T-helper 17 cell (primary cell): ENCODE results near the gene DARS2. TPM values are rescaled to one million over a fixed set of nuclear protein-coding genes. Genes with fewer than 3 reads are reported as not detected.
A peak's percentile ranks its signal among the peaks of the same experiment; 100 is the strongest.
"Not testable (repeated sequence)": the region's sequence is repeated elsewhere in the genome, so short reads cannot be mapped to it uniquely, and the experiment has no call there.

Experiments used
- ATAC-seq: fragments of 150-1000 bp; cut with Tn5 transposase; 2 replicates; pipeline ENCODE4 v1.10.0; 2021; ENCODE audit warnings: mild to moderate bottlenecking, moderate library complexity
- DNase-seq, 3 donors: peaks; one replicate each; pipeline versions ENCODE4 v3.0.0 to v3.0.0-alpha.2; 2020 to 2021
- H3K9me3 ChIP-seq: one replicate; pipeline ENCODE4 v1.7.0; 2013; ENCODE audit warnings: low read length, mild to moderate bottlenecking; ENCODE audit not compliant: control insufficient read depth, poor library complexity, severe bottlenecking
- H3K27ac Mint-ChIP-seq: one replicate; pipeline ENCODE4 v1.8.0; 2022; ENCODE audit warnings: mild to moderate bottlenecking, moderate library complexity, mixed read lengths
- H3K27me3 Mint-ChIP-seq: one replicate; pipeline ENCODE4 v1.8.0; 2022; ENCODE audit warnings: mixed read lengths
- H3K36me3 Mint-ChIP-seq: one replicate; pipeline ENCODE4 v1.8.0; 2022; ENCODE audit warnings: low read depth, mixed read lengths
- H3K4me1 Mint-ChIP-seq: one replicate; pipeline ENCODE4 v1.8.0; 2022; ENCODE audit warnings: mild to moderate bottlenecking, mixed read lengths
- H3K4me3 Mint-ChIP-seq: one replicate; pipeline ENCODE4 v1.8.0; 2022; ENCODE audit warnings: mild to moderate bottlenecking, moderate library complexity, mixed read lengths
- total RNA-seq, 4 donors: library from RNA in 2 of 4; stranded (reverse) in 2 of 4; gene quantifications; one replicate each; pipeline ENCODE4 v1.2.3 and lab custom pipeline; 2022 to 2026

Gene DARS2
- total RNA-seq, 2 donors from 2014 or later, result 4.0 to 5.3 TPM

- H3K36me3 Mint-ChIP-seq, H3K27me3 Mint-ChIP-seq, H3K9me3 ChIP-seq, DNase-seq, H3K4me1 Mint-ChIP-seq, ATAC-seq, H3K27ac Mint-ChIP-seq, H3K4me3 Mint-ChIP-seq: not testable (repeated sequence)
Measured at GRCh38 chr1:173881117-173881516, 56.6 kb downstream of the DARS2 start.

GRCh38 chr1:173884701-173885100, 60.2 kb downstream of the DARS2 start:
- peaks cover 6% of the 10 kb centered on the region for H3K4me1 Mint-ChIP-seq
- no peak overlapping the region for H3K27ac Mint-ChIP-seq
- ATAC-seq (no peak), DNase-seq (no peak)
- peaks cover 4% of the 10 kb centered on the region for H3K36me3 Mint-ChIP-seq
- no peaks in the 10 kb centered on the region for H3K27me3 Mint-ChIP-seq
- H3K9me3 ChIP-seq, result no peaks in the 10 kb centered on the region
- H3K4me3 Mint-ChIP-seq, result no peak overlapping the region

- Mint-ChIP-seq H3K27ac (peak overlapping the region; percentile 21), H3K36me3 (peaks cover 4% of the 10 kb centered on the region), H3K27me3 (no peaks in the 10 kb centered on the region), H3K4me1 (peaks cover 10% of the 10 kb centered on the region), H3K4me3 (no peak overlapping the region)
- no peaks in the 10 kb centered on the region for H3K9me3 ChIP-seq
- DNase-seq, result no peak
- no peak for ATAC-seq
Measured at GRCh38 chr1:173886746-173887611, 62.5 kb downstream of the DARS2 start.

GRCh38 chr1:173887627-173888026, 63.2 kb downstream of the DARS2 start:
- no peak overlapping the region for H3K4me3 Mint-ChIP-seq
- H3K9me3 ChIP-seq, result no peaks in the 10 kb centered on the region
- H3K36me3 Mint-ChIP-seq, result peaks cover 4% of the 10 kb centered on the region
- DNase-seq, result no peak
- peaks cover 10% of the 10 kb centered on the region for H3K4me1 Mint-ChIP-seq
- H3K27me3 Mint-ChIP-seq, result no peaks in the 10 kb centered on the region
- no peak for ATAC-seq
- H3K27ac Mint-ChIP-seq, result peak overlapping the region; percentile 21

GRCh38 chr1:173888749-173889148, 64.3 kb downstream of the DARS2 start:
- ATAC-seq (no peak), DNase-seq (no peak)
- Mint-ChIP-seq H3K27ac (no peak overlapping the region), H3K36me3 (peaks cover 4% of the 10 kb centered on the region), H3K4me1 (peaks cover 10% of the 10 kb centered on the region), H3K27me3 (no peaks in the 10 kb centered on the region), H3K4me3 (no peak overlapping the region)
- no peaks in the 10 kb centered on the region for H3K9me3 ChIP-seq

- peaks cover 4% of the 10 kb centered on the region for H3K36me3 Mint-ChIP-seq
- no peak for ATAC-seq
Measured at GRCh38 chr1:173889885-173890284, 65.4 kb downstream of the DARS2 start.

GRCh38 chr1:173893611-173894010, 69.1 kb downstream of the DARS2 start:
- H3K27me3 Mint-ChIP-seq, result no peaks in the 10 kb centered on the region
- no peak for ATAC-seq
- no peaks in the 10 kb centered on the region for H3K9me3 ChIP-seq
- DNase-seq, result no peak
- peaks cover 4% of the 10 kb centered on the region for H3K4me1 Mint-ChIP-seq
- no peak overlapping the region for H3K27ac Mint-ChIP-seq
- H3K4me3 Mint-ChIP-seq, result no peak overlapping the region
- H3K36me3 Mint-ChIP-seq, result no peaks in the 10 kb centered on the region

More at GRCh38 chr1:173889885-173890284, 65.4 kb downstream of the DARS2 start:
- no peak overlapping the region for H3K4me3 Mint-ChIP-seq
- no peak overlapping the region for H3K27ac Mint-ChIP-seq
- no peaks in the 10 kb centered on the region for H3K27me3 Mint-ChIP-seq
- H3K4me1 Mint-ChIP-seq, result peaks cover 10% of the 10 kb centered on the region
- no peaks in the 10 kb centered on the region for H3K9me3 ChIP-seq
- no peak for DNase-seq

- DNase-seq (no peak), ATAC-seq (no peak)
- no peak overlapping the region for H3K27ac Mint-ChIP-seq
- no peaks in the 10 kb centered on the region for H3K9me3 ChIP-seq
- H3K36me3 Mint-ChIP-seq, result no peaks in the 10 kb centered on the region
- H3K27me3 Mint-ChIP-seq, result no peaks in the 10 kb centered on the region
- H3K4me1 Mint-ChIP-seq, result peaks cover 5% of the 10 kb centered on the region
- no peak overlapping the region for H3K4me3 Mint-ChIP-seq
Measured at GRCh38 chr1:173894189-173894588, 69.7 kb downstream of the DARS2 start.

GRCh38 chr1:173900427-173900826, 76.0 kb downstream of the DARS2 start:
- Mint-ChIP-seq H3K4me3 (no peak overlapping the region), H3K27me3 (no peaks in the 10 kb centered on the region), H3K36me3 (peaks cover 5% of the 10 kb centered on the region), H3K27ac (no peak overlapping the region), H3K4me1 (peaks cover 10% of the 10 kb centered on the region)
- ATAC-seq (no peak), DNase-seq (no peak)
- H3K9me3 ChIP-seq, result no peaks in the 10 kb centered on the region

GRCh38 chr1:173900992-173901391, 76.5 kb downstream of the DARS2 start:
- ATAC-seq (no peak), DNase-seq (no peak)
- Mint-ChIP-seq H3K36me3 (peaks cover 8% of the 10 kb centered on the region), H3K4me3 (no peak overlapping the region), H3K4me1 (peaks cover 10% of the 10 kb centered on the region), H3K27me3 (no peaks in the 10 kb centered on the region), H3K27ac (no peak overlapping the region)
- no peaks in the 10 kb centered on the region for H3K9me3 ChIP-seq

- H3K4me3 Mint-ChIP-seq, result no peak overlapping the region
- peaks cover 8% of the 10 kb centered on the region for H3K36me3 Mint-ChIP-seq
- no peak overlapping the region for H3K27ac Mint-ChIP-seq
- no peaks in the 10 kb centered on the region for H3K27me3 Mint-ChIP-seq
- DNase-seq (no peak), ATAC-seq (no peak)
- H3K4me1 Mint-ChIP-seq, result peaks cover 10% of the 10 kb centered on the region
- H3K9me3 ChIP-seq, result no peaks in the 10 kb centered on the region
Measured at GRCh38 chr1:173903827-173904531, 79.5 kb downstream of the DARS2 start.
